ENCODE data around the gene STXBP2. TPM values are rescaled to one million over a fixed set of nuclear protein-coding genes. Genes with fewer than 3 reads are reported as not detected.
A peak's percentile ranks its signal among the peaks of the same experiment; 100 is the strongest.

STXBP2 gene
- total and polyA plus RNA-seq, 9 of the 15 experiments (the other 6 are each of a cell fraction or from before 2014, with no cell fraction given) = 2.5 to 163 (median 71.3) TPM

GRCh38 chr19:7652061-7652641, 15.2 kb downstream of the STXBP2 start (continued):
- TF ChIP-seq ZKSCAN1 (IDR thresholded peaks at IDR 0.05; ENCODE audit: low read depth, low read length) = no peak
- TF ChIP-seq MCM5 (IDR thresholded peaks at IDR 0.05; ENCODE audit: low read depth) = no peak
- peak; percentile 69 for TF ChIP-seq RB1 (IDR thresholded peaks at IDR 0.05; ENCODE audit: low read depth)
- TF ChIP-seq STAT6 (CRISPR knock-in tag; IDR thresholded peaks at IDR 0.05) = no peak
- TF ChIP-seq ESRRB (CRISPR knock-in tag; IDR thresholded peaks at IDR 0.05; ENCODE audit: borderline replicate concordance) = no peak
- no peak for TF ChIP-seq ZBED1 (IDR thresholded peaks at IDR 0.05)
- TF ChIP-seq ZNF274 (IDR thresholded peaks at IDR 0.05; ENCODE audit: borderline replicate concordance, low read depth, low read length) = no peak
- TF ChIP-seq ARID3A (IDR thresholded peaks at IDR 0.05; ENCODE audit: borderline replicate concordance, low read depth, low read length) = peak; percentile 24; the same call in 1 of the 2 replicates
- no peak for TF ChIP-seq THRA (IDR thresholded peaks at IDR 0.05)
- peak; percentile 92 for TF ChIP-seq CXXC5 (CRISPR knock-in tag; IDR thresholded peaks at IDR 0.05)
- peak; percentile 42; the same call in 1 of the 2 replicates for TF ChIP-seq EP400 (IDR thresholded peaks at IDR 0.05)
- peak; percentile 65; the same call in 1 of the 2 replicates for TF ChIP-seq CTBP1 (IDR thresholded peaks at IDR 0.05; ENCODE audit: borderline replicate concordance)
- TF ChIP-seq ZEB2 (IDR thresholded peaks at IDR 0.05) = 0 out of 2 replicates have a peak, but pooled peaks have one; percentile 40
- no peak for TF ChIP-seq ZNF239 (CRISPR knock-in tag; IDR thresholded peaks at IDR 0.05)
- TF ChIP-seq RNF2 (IDR thresholded peaks at IDR 0.05) = peak; percentile 48; the same call in 1 of the 2 replicates
- TF ChIP-seq BDP1 (IDR thresholded peaks at IDR 0.05; ENCODE audit: insufficient read depth, insufficient read length) = no peak
- TF ChIP-seq GABPB1 (CRISPR knock-in tag; IDR thresholded peaks at IDR 0.05) = no peak; the same call in 1 of the 2 replicates
- no peak for TF ChIP-seq DDX20 (tag; IDR thresholded peaks at IDR 0.05; ENCODE audit: low read depth)
- peak; percentile 30; the same call in 1 of the 2 replicates for TF ChIP-seq PKNOX1 (IDR thresholded peaks at IDR 0.05)
- TF ChIP-seq E2F8 (IDR thresholded peaks at IDR 0.05; ENCODE audit: low read depth, partially characterized antibody) = peak; percentile 71
- peak; percentile 47; the same call in 1 of the 2 replicates for TF ChIP-seq EGR1 (conservative IDR thresholded peaks at IDR 0.05)
